NT2/D1 (cell line): ENCODE measurements around the gene PSEN1.

ENCODE experiments used
- YY1 ChIP-seq: IDR thresholded peaks from 2 replicates; pipeline ENCODE4 v1.6.1; 2011; ENCODE audit not compliant: insufficient read length, insufficient read depth
- ZNF274 ChIP-seq: IDR thresholded peaks from 2 replicates; pipeline ENCODE4 v1.6.1; 2011; ENCODE audit warnings: mild to moderate bottlenecking, low read depth, low read length

- TF ChIP-seq YY1 (no peak), ZNF274 (no peak)
Observed at GRCh38 chr14:73234029-73234428, 97.7 kb downstream of the PSEN1 start.
